GM23248 (cell line): ENCODE results near the gene SNW1. TPM values are rescaled to one million over a fixed set of nuclear protein-coding genes. Genes with fewer than 3 reads are reported as not detected.

ENCODE experiments used
- DNase-seq: peaks from one replicate; pipeline ENCODE4 v3.0.0-alpha.2; 2015
- H2AFZ ChIP-seq: fragments of 200-600 bp; sonication (generic); 2 replicates; pipeline ENCODE4 v1.6.1; 2016; ENCODE audit warnings: antibody characterized with exemption
- H3F3A ChIP-seq: fragments of 200-600 bp; sonication (generic); 2 replicates; pipeline ENCODE4 v1.6.1; 2016; ENCODE audit warnings: mild to moderate bottlenecking, antibody characterized with exemption, mixed run types; ENCODE audit not compliant: insufficient read depth
- H3K27ac ChIP-seq: fragments of 200-600 bp; sonication (generic); 2 replicates; pipeline ENCODE4 v1.5.1; 2016; ENCODE audit warnings: mild to moderate bottlenecking
- H3K27me3 ChIP-seq: fragments of 200-600 bp; sonication (generic); replicated peaks from 2 replicates; pipeline ENCODE4 v1.6.1; 2016; ENCODE audit warnings: mild to moderate bottlenecking; ENCODE audit not compliant: insufficient read depth
- H3K36me3 ChIP-seq: fragments of 200-600 bp; sonication (generic); 2 replicates; pipeline ENCODE4 v1.6.1; 2016; ENCODE audit warnings: low read depth, mild to moderate bottlenecking
- H3K4me1 ChIP-seq: fragments of 200-600 bp; sonication (generic); 2 replicates; pipeline ENCODE4 v1.6.1; 2016; ENCODE audit warnings: mild to moderate bottlenecking; ENCODE audit not compliant: insufficient read depth
- H3K4me2 ChIP-seq: fragments of 200-600 bp; sonication (generic); one replicate; pipeline ENCODE4 v1.6.1; 2016; ENCODE audit warnings: mild to moderate bottlenecking; ENCODE audit not compliant: unreplicated experiment
- H3K4me3 ChIP-seq: fragments of 200-600 bp; sonication (generic); 2 replicates; pipeline ENCODE4 v1.5.1; 2016; ENCODE audit warnings: mild to moderate bottlenecking
- H3K79me2 ChIP-seq: fragments of 200-600 bp; sonication (generic); 2 replicates; pipeline ENCODE4 v1.6.1; 2016; ENCODE audit warnings: mild to moderate bottlenecking; ENCODE audit not compliant: insufficient read depth
- H3K9ac ChIP-seq: fragments of 200-600 bp; sonication (generic); 2 replicates; pipeline ENCODE4 v1.6.1; 2016; ENCODE audit warnings: mild to moderate bottlenecking
- H3K9me2 ChIP-seq: fragments of 200-600 bp; sonication (generic); 2 replicates; pipeline ENCODE4 v1.6.1; 2016; ENCODE audit warnings: mixed run types, mild to moderate bottlenecking, moderate library complexity; ENCODE audit not compliant: insufficient read depth
- H3K9me3 ChIP-seq: fragments of 200-600 bp; sonication (generic); one replicate; pipeline ENCODE4 v1.6.1; 2017; ENCODE audit warnings: low read depth
- H4K20me1 ChIP-seq: fragments of 200-600 bp; sonication (generic); 2 replicates; pipeline ENCODE4 v1.6.0; 2016; ENCODE audit not compliant: insufficient read depth
- EZH2 ChIP-seq: fragments of 200-600 bp; sonication (generic); IDR thresholded peaks from 2 replicates; pipeline ENCODE4 v1.6.1; 2018; ENCODE audit warnings: antibody characterized with exemption, mild to moderate bottlenecking; ENCODE audit not compliant: insufficient read depth, poor library complexity, severe bottlenecking
- EZH2phosphoT487 ChIP-seq: fragments of 200-600 bp; sonication (generic); IDR thresholded peaks from 2 replicates; pipeline ENCODE4 v1.6.1; 2018; ENCODE audit warnings: antibody characterized with exemption, moderate library complexity, mild to moderate bottlenecking, low read depth; ENCODE audit not compliant: insufficient read depth
- WGBS, 2 experiments: methylation state at CpG; one replicate each; pipeline ENCODE4 v1.1.6; 2015 to 2017; ENCODE audit warnings: low lambda C conversion rate in 2 of 2, low coverage in 1 of 2; ENCODE audit errors: missing lambda C conversion rate in 2 of 2; 5-methylcytosine and 5-hydroxymethylcytosine counted together
- in situ Hi-C: fragments of 300-500 bp; cut with MboI; formaldehyde crosslinking; loops from 2 replicates; pipeline ENCODE4 v1.15.0; 2020
- polyA plus RNA-seq: library from polyadenylated mRNA; unstranded; fragments of >200 nt; fragmentation: Nextera tagmentation; extraction: Ambion mirVana; gene quantifications from 2 replicates; pipeline ENCODE4 v1.2.1, GENCODE V29; 2016
- total RNA-seq: library from RNA; depleted of rRNA; stranded (reverse); fragments of >200 nt; shearing (Covaris generic); gene quantifications from 2 replicates; pipeline ENCODE4 v1.2.3, GENCODE V29; 2014; rRNA removed

The SNW1 gene
- total RNA-seq (45.2 and 58.2 TPM in 2 replicates), polyA plus RNA-seq (62.2 and 64.4 TPM in 2 replicates)

DNA sequence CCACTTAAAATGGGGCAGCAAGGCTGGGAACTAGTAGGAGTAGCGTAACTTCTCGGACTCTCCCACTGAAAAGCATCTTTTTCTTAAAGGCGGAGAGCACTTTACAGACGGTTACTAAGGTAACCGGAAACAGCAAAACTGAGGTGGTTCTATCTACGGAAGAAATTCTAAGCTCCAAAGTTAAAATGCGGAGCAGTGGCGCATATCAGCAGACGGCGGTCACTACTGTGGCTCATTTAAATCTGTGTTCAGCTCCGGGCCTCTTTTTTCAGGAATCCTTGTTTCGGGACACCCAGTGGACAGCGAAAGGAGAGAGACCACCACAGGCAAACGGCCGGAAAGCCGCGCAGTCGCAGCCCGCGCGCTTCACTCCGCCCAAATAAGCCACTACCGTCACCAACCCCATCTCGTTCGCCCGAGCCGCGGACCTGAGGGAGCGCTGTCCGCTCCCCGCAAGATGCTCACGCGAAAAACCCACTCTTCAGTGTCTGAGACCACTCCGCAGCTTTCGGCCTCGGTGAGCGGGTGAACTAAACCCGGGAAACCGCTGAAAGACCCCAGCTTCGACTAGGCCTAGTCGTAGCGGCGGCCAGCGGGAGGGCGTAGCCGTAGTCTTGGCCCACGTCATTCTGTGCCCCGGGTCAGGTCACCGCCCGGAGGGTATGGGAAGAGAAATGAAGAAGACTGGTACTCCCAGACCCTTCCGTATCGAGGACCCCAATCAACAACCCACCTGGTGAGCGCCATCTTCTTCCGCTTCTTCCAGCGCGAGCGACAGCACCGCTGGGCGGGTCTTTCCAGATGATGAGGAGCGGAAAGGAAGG, at the start of gene SNW1:
Gene SNW1 (minus strand): TSS at position 776 of the 824 bp plus-strand sequence. CDS start 29 bp downstream, at position 747.
- DNase-seq = peak; percentile 98
- no peaks in the 10 kb centered on the region for H3K9me2 ChIP-seq
- peak within 1 kb of the TSS; percentile 97 for H2AFZ ChIP-seq
- H3F3A ChIP-seq = 0 out of 2 replicates have a peak, but pooled peaks cover 8% of the 10 kb centered on the region
- H3K4me1 ChIP-seq = no peaks in the 10 kb centered on the region
- no peaks in the 10 kb centered on the region for H3K9me3 ChIP-seq
- H4K20me1 ChIP-seq = no peaks in the 10 kb centered on the region; the same call in 1 of the 2 replicates
- H3K27me3 ChIP-seq = no peaks in the 10 kb centered on the region
- peaks cover 53% of the 10 kb centered on the region for H3K79me2 ChIP-seq
- peak within 1 kb of the TSS; percentile 96 for H3K9ac ChIP-seq
- H3K4me2 ChIP-seq = peak within 1 kb of the TSS; percentile 99
- in situ Hi-C loops = no loop called here
- TF ChIP-seq EZH2phosphoT487 = no peak
- no peak for TF ChIP-seq EZH2
- H3K27ac ChIP-seq = peak within 1 kb of the TSS; percentile 88
- no peaks in the 10 kb centered on the region; the same call in 1 of the 2 replicates for H3K36me3 ChIP-seq
- peak within 1 kb of the TSS; percentile 87 for H3K4me3 ChIP-seq
- WGBS, 2 experiments = 1% methylated on average over 60 of the region's 60 CpGs

GRCh38 chr14:77809011-77809410, 48.1 kb upstream of the SNW1 start:
- Histone ChIP-seq H3K79me2 (no peaks in the 10 kb centered on the region), H3K27ac (no peak overlapping the region), H4K20me1 (no peaks in the 10 kb centered on the region), H2AFZ (no peak overlapping the region), H3F3A (no peaks in the 10 kb centered on the region), H3K4me1 (no peaks in the 10 kb centered on the region), H3K27me3 (no peaks in the 10 kb centered on the region), H3K36me3 (no peaks in the 10 kb centered on the region), H3K9ac (no peak overlapping the region), H3K4me3 (no peak overlapping the region), H3K4me2 (no peak overlapping the region), H3K9me2 (no peaks in the 10 kb centered on the region), H3K9me3 (no peaks in the 10 kb centered on the region)
- in situ Hi-C loops = no loop called here
- no peak for TF ChIP-seq EZH2
- TF ChIP-seq EZH2phosphoT487 = no peak
- WGBS, 2 experiments = 88 to 100% methylated on average over 1 of the region's 1 CpG
- no peak for DNase-seq

- H3F3A ChIP-seq = no peaks in the 10 kb centered on the region
- TF ChIP-seq EZH2 (no peak), EZH2phosphoT487 (no peak)
- no peaks in the 10 kb centered on the region for H3K27me3 ChIP-seq
- H3K79me2 ChIP-seq = no peaks in the 10 kb centered on the region
- no peak overlapping the region for H3K4me2 ChIP-seq
- no peaks in the 10 kb centered on the region for H3K9me2 ChIP-seq
- H4K20me1 ChIP-seq = no peaks in the 10 kb centered on the region
- no peak for DNase-seq
- no peak overlapping the region for H3K4me3 ChIP-seq
- in situ Hi-C loops = no loop called here
- H3K36me3 ChIP-seq = no peaks in the 10 kb centered on the region
- 83 to 91% methylated on average over 3 of the region's 3 CpGs for WGBS, 2 experiments
- H3K4me1 ChIP-seq = no peaks in the 10 kb centered on the region
- no peaks in the 10 kb centered on the region for H3K9me3 ChIP-seq
- H2AFZ ChIP-seq = no peak overlapping the region
- H3K27ac ChIP-seq = no peak overlapping the region
- no peak overlapping the region for H3K9ac ChIP-seq
Measured at GRCh38 chr14:77808250-77808649, 47.3 kb upstream of the SNW1 start.

- Histone ChIP-seq H3K9me2 (no peaks in the 10 kb centered on the region), H3K9ac (no peak overlapping the region), H3K27me3 (no peaks in the 10 kb centered on the region), H3K27ac (no peak overlapping the region), H3K79me2 (no peaks in the 10 kb centered on the region), H4K20me1 (no peaks in the 10 kb centered on the region), H2AFZ (no peak overlapping the region), H3F3A (no peaks in the 10 kb centered on the region), H3K36me3 (no peaks in the 10 kb centered on the region), H3K4me1 (peaks cover under 1% of the 10 kb centered on the region; the same call in 1 of the 2 replicates), H3K4me3 (no peak overlapping the region), H3K4me2 (no peak overlapping the region), H3K9me3 (no peaks in the 10 kb centered on the region)
- no peak for DNase-seq
- in situ Hi-C loops = no loop called here
- WGBS, 2 experiments = 80 to 83% methylated on average over 6 of the region's 6 CpGs
- no peak for TF ChIP-seq EZH2phosphoT487
- no peak for TF ChIP-seq EZH2
Measured at GRCh38 chr14:77805706-77806105, 44.8 kb upstream of the SNW1 start.
